Left ventricle myocardium inferior (tissue), 1 donor: ENCODE data around the gene EFR3B. TPM values are rescaled to one million over a fixed set of nuclear protein-coding genes. Genes with fewer than 3 reads are reported as not detected.
A peak's percentile ranks its signal among the peaks of the same experiment; 100 is the strongest.

Experiments
- DNase-seq: peaks from one replicate; pipeline ENCODE4 v3.0.0-alpha.2; 2020
- H3K27ac ChIP-seq: fragments of 200-600 bp; replicated peaks from 2 replicates; pipeline ENCODE4 v1.8.0; 2021
- H3K27me3 ChIP-seq: fragments of 200-600 bp; 2 replicates; pipeline ENCODE4 v1.8.0; 2021; ENCODE audit warnings: low read depth
- H3K36me3 ChIP-seq: fragments of 200-600 bp; 2 replicates; pipeline ENCODE4 v1.8.0; 2021
- H3K4me1 ChIP-seq: fragments of 200-600 bp; 2 replicates; pipeline ENCODE4 v1.8.0; 2021
- H3K4me3 ChIP-seq: fragments of 200-600 bp; 2 replicates; pipeline ENCODE4 v1.8.0; 2021; ENCODE audit warnings: mild to moderate bottlenecking, moderate library complexity
- H3K9me3 ChIP-seq: fragments of 200-600 bp; replicated peaks from 2 replicates; pipeline ENCODE4 v1.8.0; 2021
- CTCF ChIP-seq: fragments of 200-600 bp; IDR thresholded peaks from 2 replicates; pipeline ENCODE4 v1.8.0; 2021; ENCODE audit warnings: antibody characterized with exemption, mild to moderate bottlenecking, borderline replicate concordance
- intact Hi-C: fragments of 100-400 bp; cut with micrococcal nuclease; formaldehyde crosslinking; loops from one replicate; pipeline ENCODE4 v1.11.0; 2022
- total RNA-seq: library from RNA; stranded (reverse); fragmentation: NEBNext Ultra II Directional; extraction: Animal tissue kit (Norgen Biotek cat#: 25700); gene quantifications from one replicate; pipeline ENCODE4 v1.2.1, GENCODE V29; 2021
- donor health status: DM: no; HTN: yes; CAD: no; lungs with severe emphysema.

The EFR3B gene
- total RNA-seq, 1 donor from 2014 or later = 8.7 TPM

GRCh38 chr2:25053041-25053440 is 11.2 kb downstream of the EFR3B start:
- Histone ChIP-seq H3K4me1 (peaks cover 17% of the 10 kb centered on the region), H3K27me3 (no peaks in the 10 kb centered on the region), H3K27ac (no peak overlapping the region), H3K9me3 (no peaks in the 10 kb centered on the region), H3K36me3 (no peaks in the 10 kb centered on the region), H3K4me3 (no peak overlapping the region)
- no peak for DNase-seq
- no peak for TF ChIP-seq CTCF
- intact Hi-C loops = no loop called here

GRCh38 chr2:25054720-25055119 is 12.8 kb downstream of the EFR3B start:
- Histone ChIP-seq H3K36me3 (no peaks in the 10 kb centered on the region), H3K4me3 (no peak overlapping the region), H3K4me1 (peaks cover 17% of the 10 kb centered on the region), H3K27me3 (no peaks in the 10 kb centered on the region), H3K9me3 (no peaks in the 10 kb centered on the region), H3K27ac (no peak overlapping the region)
- TF ChIP-seq CTCF = no peak
- DNase-seq = no peak
- intact Hi-C loops = no loop called here

- no peak for DNase-seq
- Histone ChIP-seq H3K36me3 (no peaks in the 10 kb centered on the region), H3K27ac (no peak overlapping the region), H3K9me3 (no peaks in the 10 kb centered on the region), H3K27me3 (no peaks in the 10 kb centered on the region), H3K4me3 (no peak overlapping the region), H3K4me1 (peaks cover 17% of the 10 kb centered on the region)
- no peak for TF ChIP-seq CTCF
- intact Hi-C loops = no loop called here
Measured at GRCh38 chr2:25055376-25055920, 13.6 kb downstream of the EFR3B start.

GRCh38 chr2:25056098-25056821 is 14.4 kb downstream of the EFR3B start:
- no peak overlapping the region for H3K27ac ChIP-seq
- H3K4me3 ChIP-seq = no peak overlapping the region
- H3K27me3 ChIP-seq = no peaks in the 10 kb centered on the region
- H3K36me3 ChIP-seq = no peaks in the 10 kb centered on the region
- DNase-seq = no peak
- intact Hi-C loops = no loop called here
- peaks cover 17% of the 10 kb centered on the region for H3K4me1 ChIP-seq
- no peaks in the 10 kb centered on the region for H3K9me3 ChIP-seq
- no peak for TF ChIP-seq CTCF

GRCh38 chr2:25062511-25062917 is 20.6 kb downstream of the EFR3B start:
- DNase-seq = no peak
- no peaks in the 10 kb centered on the region for H3K27me3 ChIP-seq
- H3K9me3 ChIP-seq = peaks cover 7% of the 10 kb centered on the region
- no peak for TF ChIP-seq CTCF
- H3K27ac ChIP-seq = peak overlapping the region; percentile 73
- peaks cover 34% of the 10 kb centered on the region for H3K4me1 ChIP-seq
- H3K4me3 ChIP-seq = no peak overlapping the region
- intact Hi-C loops = no loop called here
- H3K36me3 ChIP-seq = no peaks in the 10 kb centered on the region
